ENCODE measurements around the gene NDRG3.

The NDRG3 gene

GRCh38 chr20:36628076-36628475 lies 117.8 kb downstream of the NDRG3 start:
- no peaks in the 10 kb centered on the region for H3K27me3 ChIP-seq
- DNase-seq: no peak
- TF ChIP-seq CTCF (IDR thresholded peaks at IDR 0.05; ENCODE audit: low read depth, low read length): no peak
- H3K36me3 ChIP-seq: no peaks in the 10 kb centered on the region
- H3K9me3 ChIP-seq: no peaks in the 10 kb centered on the region; the same call in 1 of the 2 replicates
- H3K4me1 ChIP-seq: no peaks in the 10 kb centered on the region
- H3K4me3 ChIP-seq (ENCODE audit: low read depth, low read length): no peak overlapping the region

- no peak overlapping the region for H3K4me3 ChIP-seq (ENCODE audit: low read depth, low read length)
- H3K36me3 ChIP-seq: no peaks in the 10 kb centered on the region
- H3K4me1 ChIP-seq: no peaks in the 10 kb centered on the region
- H3K27me3 ChIP-seq: no peaks in the 10 kb centered on the region
- no peaks in the 10 kb centered on the region; the same call in 1 of the 2 replicates for H3K9me3 ChIP-seq
- TF ChIP-seq CTCF (IDR thresholded peaks at IDR 0.05; ENCODE audit: low read depth, low read length): no peak
- no peak for DNase-seq
These were observed 121.0 kb downstream of the NDRG3 start for GRCh38 chr20:36624944-36625324.

GRCh38 chr20:36624068-36624943 lies 121.6 kb downstream of the NDRG3 start:
- no peak for DNase-seq
- Histone ChIP-seq H3K27me3 (no peaks in the 10 kb centered on the region), H3K4me3 (ENCODE audit: low read depth, low read length) (no peak overlapping the region), H3K4me1 (no peaks in the 10 kb centered on the region), H3K36me3 (no peaks in the 10 kb centered on the region), H3K9me3 (no peaks in the 10 kb centered on the region)
- no peak for TF ChIP-seq CTCF (IDR thresholded peaks at IDR 0.05; ENCODE audit: low read depth, low read length)

DNA sequence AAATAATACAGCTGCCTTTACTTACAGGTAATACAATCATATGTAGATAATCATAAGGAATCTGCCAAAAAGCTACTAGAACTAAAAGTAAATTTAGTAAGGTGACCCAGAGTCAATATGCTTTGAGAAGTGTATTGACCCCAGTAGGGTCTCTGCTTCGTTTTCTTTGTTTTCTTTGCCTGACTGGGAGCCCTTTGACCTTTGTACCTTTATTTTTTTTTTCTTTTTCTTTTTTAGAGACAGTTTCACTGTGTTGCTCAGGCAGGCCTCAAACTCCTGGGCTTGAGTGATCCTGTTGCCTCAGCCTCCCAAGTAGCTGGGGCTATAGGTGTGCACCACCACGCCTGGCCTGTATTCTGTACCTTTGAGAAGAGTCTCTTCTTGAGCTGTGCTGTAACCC lies 122.4 kb downstream of the NDRG3 start:
- TF ChIP-seq CTCF (IDR thresholded peaks at IDR 0.05; ENCODE audit: low read depth, low read length): no peak
- no peaks in the 10 kb centered on the region for H3K36me3 ChIP-seq
- no peak for DNase-seq
- no peaks in the 10 kb centered on the region for H3K9me3 ChIP-seq
- no peak overlapping the region for H3K4me3 ChIP-seq (ENCODE audit: low read depth, low read length)
- H3K4me1 ChIP-seq: no peaks in the 10 kb centered on the region
- no peaks in the 10 kb centered on the region for H3K27me3 ChIP-seq

- Histone ChIP-seq H3K36me3 (no peaks in the 10 kb centered on the region), H3K27me3 (no peaks in the 10 kb centered on the region), H3K9me3 (no peaks in the 10 kb centered on the region), H3K4me1 (no peaks in the 10 kb centered on the region), H3K4me3 (ENCODE audit: low read depth, low read length) (no peak overlapping the region)
- DNase-seq: no peak
- no peak for TF ChIP-seq CTCF (IDR thresholded peaks at IDR 0.05; ENCODE audit: low read depth, low read length)
These were observed 125.0 kb downstream of the NDRG3 start for GRCh38 chr20:36620917-36621316.

GRCh38 chr20:36614781-36615557 lies 130.9 kb downstream of the NDRG3 start:
- no peaks in the 10 kb centered on the region for H3K9me3 ChIP-seq
- DNase-seq: no peak
- H3K4me3 ChIP-seq (ENCODE audit: low read depth, low read length): no peak overlapping the region
- H3K4me1 ChIP-seq: no peaks in the 10 kb centered on the region
- H3K27me3 ChIP-seq: no peaks in the 10 kb centered on the region
- peaks cover 36% of the 10 kb centered on the region for H3K36me3 ChIP-seq
- TF ChIP-seq CTCF (IDR thresholded peaks at IDR 0.05; ENCODE audit: low read depth, low read length): no peak
